Progenitor cell of endocrine pancreas (in vitro differentiated cells): Measurements from ENCODE around the gene SYDE2. TPM values are rescaled to one million over a fixed set of nuclear protein-coding genes. Genes with fewer than 3 reads are reported as not detected.

ENCODE experiments used
- DNase-seq: peaks from one replicate; pipeline ENCODE4 v3.0.0; 2021; ENCODE audit warnings: low spot score; ENCODE audit not compliant: unreplicated experiment
- H3K27ac Mint-ChIP-seq: 2 replicates; pipeline ENCODE4 v1.8.0; 2021; ENCODE audit warnings: mild to moderate bottlenecking, moderate library complexity, mixed read lengths
- H3K27me3 Mint-ChIP-seq: 2 replicates; pipeline ENCODE4 v1.8.0; 2021; ENCODE audit warnings: mixed read lengths
- H3K36me3 Mint-ChIP-seq: 2 replicates; pipeline ENCODE4 v1.8.0; 2022; ENCODE audit warnings: mixed read lengths; ENCODE audit not compliant: insufficient read depth
- H3K4me1 Mint-ChIP-seq: 2 replicates; pipeline ENCODE4 v1.8.0; 2021; ENCODE audit warnings: low read depth, mixed read lengths
- H3K4me3 Mint-ChIP-seq: 2 replicates; pipeline ENCODE4 v1.8.0; 2021; ENCODE audit warnings: low read depth, mild to moderate bottlenecking, moderate library complexity, mixed read lengths
- H3K9me3 Mint-ChIP-seq: 2 replicates; pipeline ENCODE4 v1.8.0; 2021; ENCODE audit warnings: low read depth, mixed read lengths
- CTCF ChIP-seq: fragments of 200-600 bp; sonication (generic); IDR thresholded peaks from one replicate; pipeline ENCODE4 v1.5.0; 2021; ENCODE audit warnings: antibody characterized with exemption, mild to moderate bottlenecking; ENCODE audit not compliant: unreplicated experiment
- total RNA-seq: library from RNA; stranded (reverse); gene quantifications from 2 replicates; pipeline ENCODE4 v1.2.1, GENCODE V29; 2021

Gene SYDE2
- total RNA-seq, 1 donor from 2014 or later, result 24.2 TPM

- peaks cover 7% of the 10 kb centered on the region for H3K9me3 Mint-ChIP-seq
- H3K4me3 Mint-ChIP-seq, result peak overlapping the region; percentile 57
These were observed 23.5 kb upstream of the SYDE2 start for GRCh38 chr1:85224295-85224694.

DNA sequence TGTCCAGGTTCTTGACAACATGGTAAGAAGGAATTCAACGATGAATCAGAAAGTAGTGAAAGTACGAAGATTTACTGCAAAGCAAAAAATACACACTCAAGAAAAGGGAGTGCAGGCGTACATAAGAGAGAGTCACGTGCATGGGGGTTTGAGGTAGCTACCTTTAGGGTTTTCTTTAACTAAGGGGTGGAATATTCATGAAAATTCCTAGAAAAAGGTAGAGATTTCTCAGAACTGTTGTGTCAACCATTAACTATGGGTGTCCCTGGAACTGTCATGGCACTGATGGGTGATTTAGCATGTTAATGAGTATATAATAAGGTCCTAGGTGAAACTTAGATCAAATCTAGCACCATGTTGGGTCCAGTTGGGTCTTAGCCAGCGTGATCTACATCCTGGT, 22.5 kb upstream of the SYDE2 start:
- H3K4me3 Mint-ChIP-seq, result peak overlapping the region; percentile 20
- H3K27ac Mint-ChIP-seq, result peak overlapping the region; percentile 93
- H3K9me3 Mint-ChIP-seq, result peaks cover 7% of the 10 kb centered on the region
- DNase-seq, result no peak
- H3K36me3 Mint-ChIP-seq, result no peaks in the 10 kb centered on the region
- H3K4me1 Mint-ChIP-seq, result peaks cover 62% of the 10 kb centered on the region
- TF ChIP-seq CTCF, result no peak
- no peaks in the 10 kb centered on the region for H3K27me3 Mint-ChIP-seq

More at GRCh38 chr1:85224295-85224694, 23.5 kb upstream of the SYDE2 start:
- Mint-ChIP-seq H3K27ac (peak overlapping the region; percentile 95), H3K36me3 (no peaks in the 10 kb centered on the region), H3K4me1 (peaks cover 66% of the 10 kb centered on the region), H3K27me3 (no peaks in the 10 kb centered on the region)
- no peak for TF ChIP-seq CTCF
- no peak for DNase-seq

DNA sequence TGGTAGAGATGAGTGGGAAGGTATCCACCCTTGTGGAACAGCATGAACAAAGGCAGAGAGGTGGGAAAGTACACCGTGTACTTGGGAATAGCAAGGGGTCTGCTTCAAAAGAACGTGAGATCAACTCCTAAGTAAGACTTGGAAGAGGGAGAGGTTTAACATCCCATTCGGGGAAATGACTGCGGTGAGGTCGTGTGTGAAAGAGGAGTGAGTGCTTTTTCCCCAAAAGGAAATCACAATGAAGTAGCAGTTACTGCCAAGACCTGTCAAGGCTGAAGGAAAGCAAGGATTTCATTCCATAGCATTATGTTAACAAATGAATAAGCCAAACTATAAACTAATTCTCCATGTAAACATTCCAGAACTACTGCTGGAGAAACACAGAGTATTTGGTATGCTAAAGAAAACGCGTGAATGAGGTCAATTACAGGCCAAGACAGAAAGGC, 20.0 kb upstream of the SYDE2 start:
- H3K9me3 Mint-ChIP-seq, result peaks cover 11% of the 10 kb centered on the region
- no peak overlapping the region for H3K4me3 Mint-ChIP-seq
- H3K27me3 Mint-ChIP-seq, result no peaks in the 10 kb centered on the region
- no peak for DNase-seq
- peak overlapping the region; percentile 1 for H3K27ac Mint-ChIP-seq
- H3K36me3 Mint-ChIP-seq, result no peaks in the 10 kb centered on the region
- no peak for TF ChIP-seq CTCF
- peaks cover 51% of the 10 kb centered on the region for H3K4me1 Mint-ChIP-seq

GRCh38 chr1:85219853-85220610, 19.2 kb upstream of the SYDE2 start:
- peaks cover 45% of the 10 kb centered on the region for H3K4me1 Mint-ChIP-seq
- no peak overlapping the region for H3K27ac Mint-ChIP-seq
- H3K27me3 Mint-ChIP-seq, result no peaks in the 10 kb centered on the region
- peaks cover 11% of the 10 kb centered on the region for H3K9me3 Mint-ChIP-seq
- H3K36me3 Mint-ChIP-seq, result no peaks in the 10 kb centered on the region
- no peak for TF ChIP-seq CTCF
- DNase-seq, result no peak
- H3K4me3 Mint-ChIP-seq, result no peak overlapping the region

- Mint-ChIP-seq H3K9me3 (peaks cover 4% of the 10 kb centered on the region), H3K36me3 (no peaks in the 10 kb centered on the region), H3K4me3 (no peak overlapping the region), H3K27ac (no peak overlapping the region), H3K4me1 (peaks cover 27% of the 10 kb centered on the region), H3K27me3 (no peaks in the 10 kb centered on the region)
- no peak for DNase-seq
- no peak for TF ChIP-seq CTCF
These were observed 15.9 kb upstream of the SYDE2 start for GRCh38 chr1:85216697-85217096.
